Gastrocnemius medialis (tissue), 4 donors: ENCODE measurements around the gene MACROD2.

Source experiments
- POLR2A ChIP-seq, 2 donors: fragments of 450-650 bp; IDR thresholded peaks; one replicate each; pipeline ENCODE4 v1.6.1; 2017; ENCODE audit warnings: antibody characterized with exemption in 2 of 2, mild to moderate bottlenecking in 2 of 2, moderate library complexity in 2 of 2
- TF ChIP-seq, protein P1 (sequence below), 5 experiments: fragments of 450-650 bp in 3 of 5; fragments of 200-600 bp in 2 of 5; sonication (generic) in 2 of 5; IDR thresholded peaks in 4 of 5; conservative IDR thresholded peaks in 1 of 5; 1 replicate in 4 of 5; 2 replicates in 1 of 5; pipeline ENCODE4 v1.5.1; 2016 to 2019; ENCODE audit warnings: antibody characterized with exemption in 5 of 5, mild to moderate bottlenecking in 3 of 5, moderate library complexity in 3 of 5

DNA sequence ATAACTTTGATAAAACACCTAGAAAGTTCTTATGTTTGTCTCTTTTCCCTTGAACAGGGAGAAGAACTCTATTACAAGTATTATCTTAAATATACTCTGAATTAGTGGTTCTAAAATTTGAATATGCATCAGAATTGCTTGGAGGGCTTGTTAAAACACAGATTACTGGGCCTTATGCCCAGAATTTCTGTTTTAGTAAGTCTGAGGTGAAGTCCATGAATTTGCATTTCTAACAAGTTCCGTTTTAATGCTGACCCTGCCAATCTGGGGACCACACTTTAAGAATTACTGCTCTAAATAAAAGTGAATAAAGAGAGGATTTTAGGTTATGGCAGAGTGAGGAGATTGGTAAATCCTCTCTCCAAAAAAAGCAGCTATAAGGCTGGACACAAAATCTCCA is 510.2 kb downstream of the MACROD2 start:
- TF ChIP-seq POLR2A (IDR thresholded peaks at IDR 0.05) = no peak
- TF ChIP-seq, protein P1, sequence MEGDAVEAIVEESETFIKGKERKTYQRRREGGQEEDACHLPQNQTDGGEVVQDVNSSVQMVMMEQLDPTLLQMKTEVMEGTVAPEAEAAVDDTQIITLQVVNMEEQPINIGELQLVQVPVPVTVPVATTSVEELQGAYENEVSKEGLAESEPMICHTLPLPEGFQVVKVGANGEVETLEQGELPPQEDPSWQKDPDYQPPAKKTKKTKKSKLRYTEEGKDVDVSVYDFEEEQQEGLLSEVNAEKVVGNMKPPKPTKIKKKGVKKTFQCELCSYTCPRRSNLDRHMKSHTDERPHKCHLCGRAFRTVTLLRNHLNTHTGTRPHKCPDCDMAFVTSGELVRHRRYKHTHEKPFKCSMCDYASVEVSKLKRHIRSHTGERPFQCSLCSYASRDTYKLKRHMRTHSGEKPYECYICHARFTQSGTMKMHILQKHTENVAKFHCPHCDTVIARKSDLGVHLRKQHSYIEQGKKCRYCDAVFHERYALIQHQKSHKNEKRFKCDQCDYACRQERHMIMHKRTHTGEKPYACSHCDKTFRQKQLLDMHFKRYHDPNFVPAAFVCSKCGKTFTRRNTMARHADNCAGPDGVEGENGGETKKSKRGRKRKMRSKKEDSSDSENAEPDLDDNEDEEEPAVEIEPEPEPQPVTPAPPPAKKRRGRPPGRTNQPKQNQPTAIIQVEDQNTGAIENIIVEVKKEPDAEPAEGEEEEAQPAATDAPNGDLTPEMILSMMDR (IDR thresholded peaks at IDR 0.05 in 4 of 5, conservative IDR thresholded peaks at IDR 0.05 in 1 of 5) = no peak
